ENCODE results near the gene PWWP2B.

GRCh38 chr10:132440791-132441565, 44.0 kb downstream of the PWWP2B start:
- no peak for TF ChIP-seq POLR2A (IDR thresholded peaks at IDR 0.05)
- no peak for TF ChIP-seq EP300 (IDR thresholded peaks at IDR 0.05; ENCODE audit: low read depth)
- TF ChIP-seq CTCF (IDR thresholded peaks at IDR 0.05) = no peak
